B cell (primary cell): ENCODE measurements around the gene KLF11. TPM values are rescaled to one million over a fixed set of nuclear protein-coding genes. Genes with fewer than 3 reads are reported as not detected.

Experiments
- ATAC-seq: fragments of 200-7000 bp; cut with Tn5 transposase; one replicate; pipeline ENCODE4 v1.10.0; 2021; ENCODE audit warnings: low read depth, mild to moderate bottlenecking, moderate number of reproducible peaks, moderate library complexity
- CTCF ChIA-PET: fragments of 350-600 bp; sonication (Branson Sonifier 250); formaldehyde crosslinking; loops from one replicate; lab custom pipeline; 2021; ENCODE audit warnings: antibody characterized with exemption, inconsistent platforms; lab: Charles Lee
- POLR2A ChIA-PET: fragments of 350-600 bp; sonication (Branson Sonifier 250); formaldehyde crosslinking; loops from one replicate; lab custom pipeline; 2021; ENCODE audit warnings: antibody characterized with exemption; lab: Charles Lee
- DNase-seq: peaks from one replicate; pipeline ENCODE4 v3.0.0; 2013
- H2AFZ ChIP-seq: 2 replicates; pipeline ENCODE4 v1.6.1; 2012; ENCODE audit warnings: mild to moderate bottlenecking, low read depth, low read length; ENCODE audit not compliant: insufficient read depth, poor library complexity, severe bottlenecking
- H3K27ac ChIP-seq, 2 donors: 1 replicate in 1 of 2; 2 replicates in 1 of 2; pipeline ENCODE4 v1.5.1; 2012 to 2013; ENCODE audit warnings: low read length in 2 of 2, mild to moderate bottlenecking in 2 of 2, moderate library complexity in 1 of 2
- H3K27me3 ChIP-seq, 4 experiments: fragments of 200-600 bp in 1 of 4; sonication (generic) in 1 of 4; replicated peaks in 1 of 4; 1 replicate in 2 of 4; 2 replicates in 2 of 4; pipeline versions ENCODE4 v1.6.1 to v1.7.0; 2013 to 2016; ENCODE audit warnings: low read length in 3 of 4, mild to moderate bottlenecking in 2 of 4, mixed read lengths in 1 of 4, moderate library complexity in 1 of 4; ENCODE audit not compliant: insufficient read depth in 4 of 4, control insufficient read depth in 3 of 4; ENCODE audit errors: control extremely low read depth in 1 of 4
- H3K36me3 ChIP-seq, 2 experiments: replicated peaks in 1 of 2; 1 replicate in 1 of 2; 2 replicates in 1 of 2; pipeline versions ENCODE4 v1.6.1 to v1.7.1; 2013; ENCODE audit warnings: low read length in 1 of 2; ENCODE audit not compliant: insufficient read depth in 2 of 2, control insufficient read depth in 1 of 2; ENCODE audit errors: control extremely low read depth in 1 of 2, extremely low read depth in 1 of 2
- H3K4me1 ChIP-seq, 2 donors: fragments of 200-600 bp in 1 of 2; sonication (generic) in 1 of 2; 1 replicate in 1 of 2; 2 replicates in 1 of 2; pipeline versions ENCODE4 v1.5.1 to v1.6.1; 2013 to 2017; ENCODE audit warnings: low read length in 2 of 2; ENCODE audit not compliant: control insufficient read depth in 2 of 2, insufficient read depth in 2 of 2
- H3K4me2 ChIP-seq: replicated peaks from 2 replicates; pipeline ENCODE3; 2012; ENCODE audit warnings: mild to moderate bottlenecking, low read depth, low read length; ENCODE audit not compliant: poor library complexity, severe bottlenecking
- H3K4me3 ChIP-seq, 5 experiments: fragments of 200-600 bp in 1 of 5; sonication (generic) in 1 of 5; 1 replicate in 3 of 5; 2 replicates in 2 of 5; pipeline versions ENCODE4 v1.5.1 to v1.7.0; 2011 to 2016; ENCODE audit warnings: low read length in 4 of 5, mild to moderate bottlenecking in 4 of 5, low read depth in 2 of 5, control low read depth in 1 of 5, moderate library complexity in 1 of 5; ENCODE audit not compliant: insufficient read depth in 1 of 5; ENCODE audit errors: control extremely low read depth in 1 of 5, extremely low read depth in 1 of 5
- H3K79me2 ChIP-seq: fragments of 200-600 bp; sonication (generic); one replicate; pipeline ENCODE4 v1.6.0; 2016; ENCODE audit warnings: low read length; ENCODE audit not compliant: control insufficient read depth, insufficient read depth
- H3K9ac ChIP-seq: fragments of 200-600 bp; sonication (generic); 2 replicates; pipeline ENCODE4 v1.6.1; 2017; ENCODE audit warnings: mild to moderate bottlenecking, low read length, moderate library complexity
- H3K9me3 ChIP-seq, 3 donors: one replicate each; pipeline versions ENCODE4 v1.6.1 to v1.7.1; 2013; ENCODE audit warnings: low read length in 2 of 3; ENCODE audit not compliant: control insufficient read depth in 2 of 3, insufficient read depth in 1 of 3; ENCODE audit errors: control extremely low read depth in 1 of 3
- H4K20me1 ChIP-seq: 2 replicates; pipeline ENCODE4 v1.6.0; 2012; ENCODE audit warnings: mild to moderate bottlenecking, low read length; ENCODE audit not compliant: insufficient read depth, control insufficient read depth, poor library complexity, severe bottlenecking
- H3K27ac Mint-ChIP-seq: one replicate; pipeline ENCODE4 v1.8.0; 2021; ENCODE audit warnings: mixed read lengths
- H3K27me3 Mint-ChIP-seq: one replicate; pipeline ENCODE4 v1.8.0; 2021; ENCODE audit warnings: mixed read lengths
- H3K4me1 Mint-ChIP-seq: one replicate; pipeline ENCODE4 v1.8.0; 2021; ENCODE audit warnings: mixed read lengths
- H3K4me3 Mint-ChIP-seq: one replicate; pipeline ENCODE4 v1.8.0; 2021; ENCODE audit warnings: mixed read lengths
- H3K9me3 Mint-ChIP-seq: one replicate; pipeline ENCODE4 v1.8.0; 2022; ENCODE audit warnings: mixed read lengths; ENCODE audit not compliant: insufficient read depth
- EZH2 ChIP-seq: IDR thresholded peaks from 2 replicates; pipeline ENCODE4 v1.6.1; 2012; ENCODE audit warnings: borderline replicate concordance, low read depth, mild to moderate bottlenecking, moderate library complexity, low read length; ENCODE audit not compliant: insufficient read depth, poor library complexity, severe bottlenecking
- WGBS: methylation state at CpG from one replicate; pipeline ENCODE4 v1.1.5; 2013; ENCODE audit warnings: missing lambda C conversion rate; ENCODE audit not compliant: insufficient coverage; 5-methylcytosine and 5-hydroxymethylcytosine counted together
- intact Hi-C: fragments of 100-400 bp; cut with micrococcal nuclease; formaldehyde crosslinking; loops from one replicate; pipeline ENCODE4 v1.10.0; 2022
- polyA plus RNA-seq: library from polyadenylated mRNA; depleted of rRNA; stranded (reverse); fragments of >200 nt; gene quantifications from 2 replicates; pipeline ENCODE4 v1.2.3, GENCODE V29; 2012
- total RNA-seq, 2 donors: library from RNA; stranded (reverse); fragments of 120-200 nt in 1 of 2; gene quantifications; 1 replicate in 1 of 2; 2 replicates in 1 of 2; pipeline versions ENCODE4 v1.2.3 to v1.2.4, GENCODE V29; 2013 to 2022
- TF ChIP-seq, protein P1 (sequence below): fragments of 200-600 bp; IDR thresholded peaks from one replicate; pipeline ENCODE4 v1.8.0; 2022; ENCODE audit warnings: antibody characterized with exemption, mild to moderate bottlenecking

The KLF11 gene
- total and polyA plus RNA-seq, 2 donors (not counting 1 experiment from before 2014, with no cell fraction given): 20.8 to 48.4 TPM

DNA sequence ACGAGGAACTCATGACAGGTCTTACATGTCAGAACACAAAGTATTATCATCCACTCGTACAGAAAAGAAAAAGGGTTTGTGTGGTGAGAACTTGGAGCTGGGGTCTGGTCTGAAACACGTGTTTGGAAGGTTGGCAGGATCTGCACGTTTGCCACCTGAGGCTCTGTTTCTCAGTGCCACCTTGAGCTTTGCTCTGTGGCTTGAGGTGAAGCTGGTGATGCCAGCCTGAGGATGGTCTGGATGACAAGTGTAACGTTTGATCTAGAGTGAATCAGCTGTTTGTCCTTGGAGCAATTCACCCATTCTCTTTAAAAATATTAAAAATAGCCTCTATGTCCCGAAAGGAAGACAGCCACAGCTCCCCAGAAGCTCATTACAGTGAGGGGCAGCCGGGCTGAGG, 45.4 kb upstream of the KLF11 start:
- POLR2A ChIA-PET: no interaction called here
- Histone ChIP-seq H3K79me2 (no peaks in the 10 kb centered on the region), H3K9me3 (peaks cover 0 to 3% (median 0%) of the 10 kb centered on the region in 3 donors), H3K36me3 (no peaks in the 10 kb centered on the region), H3K4me3 (no peak overlapping the region), H3K27ac (no peak overlapping the region), H2AFZ (no peak overlapping the region), H3K4me2 (no peak overlapping the region), H3K4me1 (no peaks in the 10 kb centered on the region), H4K20me1 (no peaks in the 10 kb centered on the region), H3K27me3 (peaks cover 0 to 2% (median 0%) of the 10 kb centered on the region in 4 experiments), H3K9ac (no peak overlapping the region)
- H3K4me3 Mint-ChIP-seq: no peak overlapping the region
- intact Hi-C loops: no loop called here
- no peak for ATAC-seq
- no peak overlapping the region for H3K27ac Mint-ChIP-seq
- H3K4me1 Mint-ChIP-seq: no peaks in the 10 kb centered on the region
- 82% methylated on average over 2 of the region's 7 CpGs for WGBS
- CTCF ChIA-PET: interaction anchor here (1.1 to 1.2 kb wide), 2 partner anchors 11 to 14 kb away, joined by 3 to 8 read pairs; no protein-coding TSS in a partner anchor
- H3K9me3 Mint-ChIP-seq: no peaks in the 10 kb centered on the region
- no peaks in the 10 kb centered on the region for H3K27me3 Mint-ChIP-seq
- no peak for TF ChIP-seq EZH2
- TF ChIP-seq, protein P1, sequence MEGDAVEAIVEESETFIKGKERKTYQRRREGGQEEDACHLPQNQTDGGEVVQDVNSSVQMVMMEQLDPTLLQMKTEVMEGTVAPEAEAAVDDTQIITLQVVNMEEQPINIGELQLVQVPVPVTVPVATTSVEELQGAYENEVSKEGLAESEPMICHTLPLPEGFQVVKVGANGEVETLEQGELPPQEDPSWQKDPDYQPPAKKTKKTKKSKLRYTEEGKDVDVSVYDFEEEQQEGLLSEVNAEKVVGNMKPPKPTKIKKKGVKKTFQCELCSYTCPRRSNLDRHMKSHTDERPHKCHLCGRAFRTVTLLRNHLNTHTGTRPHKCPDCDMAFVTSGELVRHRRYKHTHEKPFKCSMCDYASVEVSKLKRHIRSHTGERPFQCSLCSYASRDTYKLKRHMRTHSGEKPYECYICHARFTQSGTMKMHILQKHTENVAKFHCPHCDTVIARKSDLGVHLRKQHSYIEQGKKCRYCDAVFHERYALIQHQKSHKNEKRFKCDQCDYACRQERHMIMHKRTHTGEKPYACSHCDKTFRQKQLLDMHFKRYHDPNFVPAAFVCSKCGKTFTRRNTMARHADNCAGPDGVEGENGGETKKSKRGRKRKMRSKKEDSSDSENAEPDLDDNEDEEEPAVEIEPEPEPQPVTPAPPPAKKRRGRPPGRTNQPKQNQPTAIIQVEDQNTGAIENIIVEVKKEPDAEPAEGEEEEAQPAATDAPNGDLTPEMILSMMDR: no peak
- no peak for DNase-seq

GRCh38 chr2:9998916-9999654, 44.3 kb upstream of the KLF11 start:
- H3K9me3 Mint-ChIP-seq: no peaks in the 10 kb centered on the region
- peaks cover 0 to 3% (median 0%) of the 10 kb centered on the region in 3 donors for H3K9me3 ChIP-seq
- no peaks in the 10 kb centered on the region for H3K79me2 ChIP-seq
- H3K36me3 ChIP-seq: no peaks in the 10 kb centered on the region
- no peak overlapping the region for H2AFZ ChIP-seq
- H3K9ac ChIP-seq: no peak overlapping the region
- H3K4me1 Mint-ChIP-seq: no peaks in the 10 kb centered on the region
- H3K27me3 Mint-ChIP-seq: no peaks in the 10 kb centered on the region
- no peak overlapping the region for H3K4me3 Mint-ChIP-seq
- peaks cover 0 to 2% (median 0%) of the 10 kb centered on the region in 4 experiments for H3K27me3 ChIP-seq
- no peaks in the 10 kb centered on the region for H4K20me1 ChIP-seq
- TF ChIP-seq EZH2: no peak
- no peak for DNase-seq
- ChIA-PET POLR2A (no interaction called here), CTCF (no interaction called here)
- no peak overlapping the region for H3K27ac ChIP-seq
- no peak for ATAC-seq
- no peak overlapping the region for H3K4me3 ChIP-seq
- intact Hi-C loops: no loop called here
- no peak overlapping the region for H3K27ac Mint-ChIP-seq
- H3K4me2 ChIP-seq: no peak overlapping the region
- 94% methylated on average over 17 of the region's 20 CpGs for WGBS
- H3K4me1 ChIP-seq: no peaks in the 10 kb centered on the region
